ENCODE measurements around the gene COX10. TPM values are rescaled to one million over a fixed set of nuclear protein-coding genes. Genes with fewer than 3 reads are reported as not detected.

COX10 gene
- total RNA-seq, 1 donor from 2014 or later, result 18.4 TPM

GRCh38 chr17:14211246-14211645 is 141.9 kb downstream of the COX10 start:
- no peak for DNase-seq (ENCODE audit: low spot score in 2 of 2, unreplicated experiment in 2 of 2)
- Mint-ChIP-seq H3K27ac (no peak overlapping the region), H3K4me3 (no peak overlapping the region), H3K27me3 (ENCODE audit: low read depth) (peaks cover 35% of the 10 kb centered on the region), H3K4me1 (no peaks in the 10 kb centered on the region), H3K9me3 (peaks cover 13% of the 10 kb centered on the region), H3K36me3 (peaks cover 39% of the 10 kb centered on the region)
- TF ChIP-seq CTCF (IDR thresholded peaks at IDR 0.05; ENCODE audit: unreplicated experiment), result no peak

GRCh38 chr17:14211801-14212200 is 142.5 kb downstream of the COX10 start:
- peak; percentile 22 for TF ChIP-seq CTCF (IDR thresholded peaks at IDR 0.05; ENCODE audit: unreplicated experiment)
- Mint-ChIP-seq H3K27me3 (ENCODE audit: low read depth) (peaks cover 40% of the 10 kb centered on the region), H3K27ac (no peak overlapping the region), H3K4me1 (no peaks in the 10 kb centered on the region), H3K36me3 (peaks cover 41% of the 10 kb centered on the region), H3K4me3 (no peak overlapping the region), H3K9me3 (peaks cover 13% of the 10 kb centered on the region)
- DNase-seq (ENCODE audit: low spot score in 2 of 2, unreplicated experiment in 2 of 2), result no peak

- TF ChIP-seq CTCF (IDR thresholded peaks at IDR 0.05; ENCODE audit: unreplicated experiment), result no peak
- no peak overlapping the region for H3K4me3 Mint-ChIP-seq
- no peak overlapping the region for H3K27ac Mint-ChIP-seq
- H3K4me1 Mint-ChIP-seq, result no peaks in the 10 kb centered on the region
- peaks cover 13% of the 10 kb centered on the region for H3K9me3 Mint-ChIP-seq
- no peak for DNase-seq (ENCODE audit: low spot score in 2 of 2, unreplicated experiment in 2 of 2)
- H3K27me3 Mint-ChIP-seq (ENCODE audit: low read depth), result peaks cover 46% of the 10 kb centered on the region
- peaks cover 39% of the 10 kb centered on the region for H3K36me3 Mint-ChIP-seq
These were observed 143.1 kb downstream of the COX10 start for GRCh38 chr17:14212401-14212800.

GRCh38 chr17:14214271-14214670 is 145.0 kb downstream of the COX10 start:
- H3K4me3 Mint-ChIP-seq, result no peak overlapping the region
- DNase-seq (ENCODE audit: low spot score in 2 of 2, unreplicated experiment in 2 of 2), result no peak
- no peak for TF ChIP-seq CTCF (IDR thresholded peaks at IDR 0.05; ENCODE audit: unreplicated experiment)
- H3K9me3 Mint-ChIP-seq, result peaks cover 13% of the 10 kb centered on the region
- H3K27me3 Mint-ChIP-seq (ENCODE audit: low read depth), result peaks cover 63% of the 10 kb centered on the region
- peaks cover 34% of the 10 kb centered on the region for H3K36me3 Mint-ChIP-seq
- H3K27ac Mint-ChIP-seq, result no peak overlapping the region
- H3K4me1 Mint-ChIP-seq, result no peaks in the 10 kb centered on the region

- Mint-ChIP-seq H3K27ac (no peak overlapping the region), H3K36me3 (no peaks in the 10 kb centered on the region), H3K9me3 (no peaks in the 10 kb centered on the region), H3K4me1 (peaks cover 14% of the 10 kb centered on the region), H3K4me3 (no peak overlapping the region), H3K27me3 (ENCODE audit: low read depth) (peaks cover 85% of the 10 kb centered on the region)
- TF ChIP-seq CTCF (IDR thresholded peaks at IDR 0.05; ENCODE audit: unreplicated experiment), result no peak
- no peak for DNase-seq (ENCODE audit: low spot score in 2 of 2, unreplicated experiment in 2 of 2)
These were observed 153.3 kb downstream of the COX10 start for GRCh38 chr17:14222611-14223010.

Measured in mesothelial cell of epicardium (in vitro differentiated cells).